Measurements from ENCODE around the gene TMTC3. TPM values are rescaled to one million over a fixed set of nuclear protein-coding genes. Genes with fewer than 3 reads are reported as not detected.

TMTC3 gene
- total and polyA plus RNA-seq, 8 donors, result 1.3 to 11.7 (median 4.7) TPM

DNA sequence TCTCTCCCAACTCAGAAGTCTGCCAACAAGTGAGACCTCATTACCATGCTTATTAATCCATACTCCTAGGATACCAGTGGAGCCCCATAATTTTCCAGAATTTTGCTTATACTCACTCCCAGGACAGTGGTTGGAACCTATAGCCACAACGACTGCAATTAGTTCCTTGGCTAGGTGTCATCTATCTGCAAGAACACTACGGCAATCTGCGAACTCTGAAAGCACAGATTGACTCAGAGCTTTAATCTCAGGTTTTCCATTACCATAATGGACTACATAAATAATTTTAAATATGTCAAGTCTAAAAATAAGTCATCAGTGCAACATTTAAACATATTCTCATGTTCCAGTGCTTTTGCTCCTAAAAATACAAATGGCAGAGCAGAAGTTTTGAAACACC lies 33.4 kb downstream of the TMTC3 start:
- 96 to 98% methylated on average over 3 of the region's 3 CpGs for WGBS, 2 donors
- no peak overlapping the region for H3K27ac ChIP-seq
- H3K4me3 ChIP-seq, result no peak overlapping the region
- no peaks in the 10 kb centered on the region for H3K27me3 ChIP-seq
- peaks cover 0 to 16% (median 3%) of the 10 kb centered on the region in 3 donors for H3K36me3 ChIP-seq
- DNase-seq (no peak), FAIRE-seq (no peak), ATAC-seq (no peak)
- intact Hi-C loops (cut with DNase I), result no loop called here
- TF ChIP-seq, protein P1, sequence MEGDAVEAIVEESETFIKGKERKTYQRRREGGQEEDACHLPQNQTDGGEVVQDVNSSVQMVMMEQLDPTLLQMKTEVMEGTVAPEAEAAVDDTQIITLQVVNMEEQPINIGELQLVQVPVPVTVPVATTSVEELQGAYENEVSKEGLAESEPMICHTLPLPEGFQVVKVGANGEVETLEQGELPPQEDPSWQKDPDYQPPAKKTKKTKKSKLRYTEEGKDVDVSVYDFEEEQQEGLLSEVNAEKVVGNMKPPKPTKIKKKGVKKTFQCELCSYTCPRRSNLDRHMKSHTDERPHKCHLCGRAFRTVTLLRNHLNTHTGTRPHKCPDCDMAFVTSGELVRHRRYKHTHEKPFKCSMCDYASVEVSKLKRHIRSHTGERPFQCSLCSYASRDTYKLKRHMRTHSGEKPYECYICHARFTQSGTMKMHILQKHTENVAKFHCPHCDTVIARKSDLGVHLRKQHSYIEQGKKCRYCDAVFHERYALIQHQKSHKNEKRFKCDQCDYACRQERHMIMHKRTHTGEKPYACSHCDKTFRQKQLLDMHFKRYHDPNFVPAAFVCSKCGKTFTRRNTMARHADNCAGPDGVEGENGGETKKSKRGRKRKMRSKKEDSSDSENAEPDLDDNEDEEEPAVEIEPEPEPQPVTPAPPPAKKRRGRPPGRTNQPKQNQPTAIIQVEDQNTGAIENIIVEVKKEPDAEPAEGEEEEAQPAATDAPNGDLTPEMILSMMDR (IDR thresholded peaks at IDR 0.05), result no peak
- H3K4me1 ChIP-seq, result no peaks in the 10 kb centered on the region
- no peaks in the 10 kb centered on the region for H3K9me3 ChIP-seq

DNA sequence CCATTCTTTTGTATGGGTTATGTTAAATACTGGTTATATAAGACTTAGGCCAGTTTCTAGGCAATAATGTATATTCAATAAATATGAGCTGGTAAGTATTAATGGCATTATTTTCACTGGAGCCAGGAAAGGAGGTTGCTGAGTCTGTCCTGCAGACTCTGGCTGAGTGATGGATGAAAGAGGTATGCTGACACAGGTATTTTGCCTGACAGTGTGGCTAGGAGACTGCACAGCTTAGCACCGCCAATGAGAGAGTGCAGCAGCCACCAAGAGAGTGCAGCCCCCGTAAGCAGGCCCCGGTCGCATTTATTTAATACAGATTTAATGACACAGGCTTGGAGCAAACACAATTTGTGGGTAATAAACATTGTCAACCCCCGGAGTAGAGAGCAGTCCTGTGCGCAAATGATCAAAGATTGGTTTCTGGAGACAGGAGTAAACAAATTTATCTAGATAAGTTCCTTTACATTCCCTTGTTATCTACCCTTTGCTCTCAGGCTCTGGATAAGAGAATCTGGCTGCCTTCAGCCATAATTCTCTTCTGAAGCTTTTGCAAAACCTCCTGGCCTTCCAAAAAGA lies 37.4 kb downstream of the TMTC3 start:
- no peaks in the 10 kb centered on the region for H3K4me1 ChIP-seq
- no peak overlapping the region for H3K4me3 ChIP-seq
- TF ChIP-seq, protein P1 (IDR thresholded peaks at IDR 0.05), result no peak
- 64 to 70% methylated on average over 6 of the region's 6 CpGs for WGBS, 2 donors
- DNase-seq, result no peak
- no peaks in the 10 kb centered on the region for H3K9me3 ChIP-seq
- H3K27ac ChIP-seq, result no peak overlapping the region
- no peak for FAIRE-seq
- peaks cover 0 to 16% (median 3%) of the 10 kb centered on the region in 3 donors for H3K36me3 ChIP-seq
- H3K27me3 ChIP-seq, result no peaks in the 10 kb centered on the region
- ATAC-seq, result no peak
- intact Hi-C loops (cut with DNase I), result no loop called here

DNA sequence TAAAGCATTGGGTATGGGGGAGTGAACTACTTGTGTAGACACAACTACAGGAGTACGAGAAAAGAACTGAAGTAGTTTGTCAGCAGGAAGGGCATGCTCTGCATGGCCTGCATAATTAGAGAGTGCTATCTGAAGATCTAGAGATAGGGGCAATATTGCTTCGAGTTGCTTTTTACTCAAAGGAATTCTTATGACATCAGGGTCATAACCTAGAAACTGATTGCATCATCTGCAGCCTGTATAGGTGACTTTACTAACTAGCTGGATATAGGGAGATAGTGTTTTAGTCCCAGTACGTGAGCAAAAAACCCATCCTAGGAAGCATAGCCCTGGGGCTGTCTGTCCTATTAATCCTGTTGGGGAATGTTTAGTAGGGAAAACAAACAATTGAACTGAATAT lies 39.8 kb downstream of the TMTC3 start:
- no peak overlapping the region for H3K4me3 ChIP-seq
- intact Hi-C loops (cut with DNase I), result no loop called here
- no peaks in the 10 kb centered on the region for H3K27me3 ChIP-seq
- 87 to 92% methylated on average over 3 of the region's 3 CpGs for WGBS, 2 donors
- ATAC-seq (no peak), FAIRE-seq (no peak), DNase-seq (no peak)
- no peak overlapping the region for H3K27ac ChIP-seq
- H3K36me3 ChIP-seq, result peaks cover 0 to 9% (median 0%) of the 10 kb centered on the region in 3 donors
- TF ChIP-seq, protein P1 (IDR thresholded peaks at IDR 0.05), result no peak
- H3K4me1 ChIP-seq, result no peaks in the 10 kb centered on the region
- no peaks in the 10 kb centered on the region for H3K9me3 ChIP-seq

DNA sequence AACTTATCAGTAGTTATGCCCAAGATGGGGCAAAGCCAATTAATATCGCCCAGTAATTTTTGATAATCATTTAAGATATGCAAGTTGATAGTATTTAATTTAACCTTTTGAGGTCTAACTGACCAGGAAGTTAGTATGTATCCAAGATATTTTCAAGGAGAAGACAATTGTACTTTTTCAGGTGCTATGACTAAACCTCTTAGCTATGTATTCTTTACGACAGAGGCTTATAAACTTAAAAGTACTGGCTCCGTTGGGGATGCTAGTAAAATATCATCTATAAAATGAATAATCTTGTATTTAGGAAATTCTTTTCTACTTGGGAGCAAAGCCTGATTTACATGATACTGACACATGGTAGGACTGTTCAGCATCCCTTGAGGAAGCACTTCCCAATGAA lies 40.3 kb downstream of the TMTC3 start:
- no peak for ATAC-seq
- 85 to 86% methylated on average over 3 of the region's 3 CpGs for WGBS, 2 donors
- TF ChIP-seq, protein P1 (IDR thresholded peaks at IDR 0.05), result no peak
- H3K4me3 ChIP-seq, result no peak overlapping the region
- no peak for FAIRE-seq
- H3K4me1 ChIP-seq, result no peaks in the 10 kb centered on the region
- no peak overlapping the region for H3K27ac ChIP-seq
- no peak for DNase-seq
- H3K27me3 ChIP-seq, result no peaks in the 10 kb centered on the region
- intact Hi-C loops (cut with DNase I), result no loop called here
- H3K36me3 ChIP-seq, result peaks cover 0 to 6% (median 0%) of the 10 kb centered on the region in 3 donors
- H3K9me3 ChIP-seq, result no peaks in the 10 kb centered on the region

DNA sequence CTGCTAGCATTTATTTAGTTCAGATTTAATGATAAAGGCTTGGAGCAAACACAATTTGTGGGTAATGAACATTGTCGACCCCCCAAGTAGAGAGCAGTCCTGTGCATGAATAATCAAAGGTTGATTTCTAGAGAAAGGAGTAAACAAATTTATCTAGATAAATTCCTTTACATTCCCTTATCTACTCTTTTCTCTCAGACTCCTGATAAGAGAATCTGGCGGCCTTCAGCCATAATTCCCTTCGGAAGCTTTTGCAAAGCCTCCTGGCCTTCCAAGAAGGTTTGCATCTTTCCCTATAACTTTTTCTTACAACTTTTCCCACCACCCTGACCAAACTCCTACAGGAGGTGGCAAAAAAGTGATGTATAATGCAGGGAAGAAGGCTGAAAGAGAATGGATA lies 42.1 kb downstream of the TMTC3 start:
- Histone ChIP-seq H3K9me3 (no peaks in the 10 kb centered on the region), H3K4me3 (no peak overlapping the region), H3K4me1 (no peaks in the 10 kb centered on the region), H3K27me3 (no peaks in the 10 kb centered on the region), H3K36me3 (no peaks in the 10 kb centered on the region), H3K27ac (no peak overlapping the region)
- ATAC-seq (no peak), FAIRE-seq (no peak), DNase-seq (no peak)
- intact Hi-C loops (cut with DNase I), result no loop called here
- TF ChIP-seq, protein P1 (IDR thresholded peaks at IDR 0.05), result no peak
- WGBS, 2 donors, result 66 to 71% methylated on average over 3 of the region's 3 CpGs

All from pancreas (tissue), 10 donors.